H1 (cell line): ENCODE data around the gene FAM170B. TPM values are rescaled to one million over a fixed set of nuclear protein-coding genes. Genes with fewer than 3 reads are reported as not detected.
A peak's percentile ranks its signal among the peaks of the same experiment; 100 is the strongest.

Experiments
- CTCF ChIA-PET: fragments of 300-600 bp; sonication (Branson Sonifier 250); formaldehyde crosslinking; loops from one replicate; lab custom pipeline; 2021; ENCODE audit not compliant: partially characterized antibody; lab: Charles Lee
- POLR2A ChIA-PET: fragments of 300-600 bp; sonication (Branson Sonifier 250); formaldehyde crosslinking; loops from one replicate; lab custom pipeline; 2021; ENCODE audit warnings: inconsistent platforms; ENCODE audit not compliant: partially characterized antibody; lab: Charles Lee
- DNase-seq, 2 experiments: peaks; one replicate each; pipeline versions ENCODE4 v3.0.0 to v3.0.0-alpha.2; 2010 to 2022; ENCODE audit warnings: low spot score in 2 of 2, low read depth in 1 of 2, mixed read lengths in 1 of 2
- FAIRE-seq: peaks from 2 replicates; lab custom pipeline; 2011; peaks lifted over from hg19 to GRCh38; lab: Jason Lieb, UNC
- H2AFZ ChIP-seq: 2 replicates; pipeline ENCODE4 v1.8.1; 2012; ENCODE audit warnings: low read length, inconsistent platforms
- H2AK5ac ChIP-seq: 2 replicates; pipeline ENCODE4 v1.6.1; 2013; ENCODE audit warnings: low read depth, low read length
- H2BK120ac ChIP-seq: replicated peaks from 2 replicates; pipeline ENCODE3; 2013; ENCODE audit warnings: low read depth, low read length, inconsistent platforms
- H2BK12ac ChIP-seq: 2 replicates; pipeline ENCODE4 v1.6.1; 2013; ENCODE audit warnings: low read depth, low read length
- H2BK15ac ChIP-seq: 2 replicates; pipeline ENCODE4 v1.6.1; 2013; ENCODE audit warnings: low read length
- H2BK20ac ChIP-seq: 2 replicates; pipeline ENCODE4 v1.6.1; 2013; ENCODE audit warnings: low read length
- H2BK5ac ChIP-seq: 2 replicates; pipeline ENCODE4 v1.6.1; 2013; ENCODE audit warnings: low read depth, low read length
- H3K14ac ChIP-seq: 2 replicates; pipeline ENCODE4 v1.6.1; 2013; ENCODE audit warnings: inconsistent platforms; ENCODE audit not compliant: insufficient read length
- H3K18ac ChIP-seq: 2 replicates; pipeline ENCODE4 v1.6.1; 2013; ENCODE audit warnings: low read length; ENCODE audit errors: extremely low read depth
- H3K23ac ChIP-seq: 2 replicates; pipeline ENCODE4 v1.6.1; 2013; ENCODE audit warnings: inconsistent platforms; ENCODE audit not compliant: insufficient read length
- H3K23me2 ChIP-seq: 2 replicates; pipeline ENCODE4 v1.6.1; 2013; ENCODE audit warnings: low read depth, low read length
- H3K27ac ChIP-seq: 2 replicates; pipeline ENCODE4 v1.6.1; 2011; ENCODE audit warnings: low read depth, low read length, inconsistent platforms
- H3K27me3 ChIP-seq, 4 experiments: replicated peaks in 1 of 4; 1 replicate in 1 of 4; 2 replicates in 3 of 4; pipeline versions ENCODE4 v1.6.1 to v1.8.1; 2011 to 2013; ENCODE audit warnings: low read length in 3 of 4, mild to moderate bottlenecking in 3 of 4, inconsistent platforms in 2 of 4, mixed read lengths in 2 of 4, moderate library complexity in 1 of 4; ENCODE audit not compliant: control insufficient read depth in 3 of 4, insufficient read depth in 3 of 4; ENCODE audit errors: extremely low read depth in 1 of 4
- H3K36me3 ChIP-seq, 4 experiments: 2 replicates each; pipeline versions ENCODE4 v1.6.1 to v1.8.1; 2011 to 2013; ENCODE audit warnings: mild to moderate bottlenecking in 4 of 4, low read length in 3 of 4, moderate library complexity in 2 of 4, control low read depth in 1 of 4, inconsistent platforms in 1 of 4; ENCODE audit not compliant: insufficient read depth in 4 of 4, control insufficient read depth in 2 of 4
- H3K4ac ChIP-seq: replicated peaks from 2 replicates; pipeline ENCODE3; 2013; ENCODE audit warnings: low read length, low read depth, mixed read lengths, inconsistent platforms; ENCODE audit not compliant: insufficient read length
- H3K4me1 ChIP-seq, 4 experiments: replicated peaks in 1 of 4; 1 replicate in 1 of 4; 2 replicates in 3 of 4; pipeline versions ENCODE4 v1.6.1 to v1.8.1; 2011 to 2013; ENCODE audit warnings: low read length in 3 of 4, inconsistent platforms in 2 of 4, mixed read lengths in 1 of 4; ENCODE audit not compliant: insufficient read depth in 4 of 4, control insufficient read depth in 3 of 4
- H3K4me2 ChIP-seq, 2 experiments: 2 replicates each; pipeline versions ENCODE4 v1.6.1 to v1.8.1; 2011 to 2013; ENCODE audit warnings: low read depth in 2 of 2, low read length in 2 of 2, control low read depth in 1 of 2, inconsistent platforms in 1 of 2, mild to moderate bottlenecking in 1 of 2; ENCODE audit not compliant: insufficient read depth in 1 of 2
- H3K4me3 ChIP-seq, 4 experiments: fragments of 200-600, 300-600 bp in 1 of 4; sonication (generic), shearing (Covaris generic), sonication (Bioruptor Twin) in 1 of 4; 2 replicates each; pipeline versions ENCODE4 v1.5.1 to v1.8.1; 2011 to 2016; ENCODE audit warnings: low read length in 4 of 4, low read depth in 3 of 4, control low read depth in 2 of 4, inconsistent platforms in 2 of 4, mild to moderate bottlenecking in 2 of 4, mixed read lengths in 1 of 4, moderate library complexity in 1 of 4; ENCODE audit not compliant: insufficient read depth in 2 of 4; ENCODE audit errors: extremely low read depth in 1 of 4
- H3K56ac ChIP-seq: replicated peaks from 2 replicates; pipeline ENCODE3; 2013; ENCODE audit warnings: low read depth, mild to moderate bottlenecking, mixed read lengths, low read length, inconsistent platforms; ENCODE audit not compliant: insufficient read length
- H3K79me1 ChIP-seq: 2 replicates; pipeline ENCODE4 v1.6.1; 2013; ENCODE audit warnings: low read depth, low read length, control low read depth
- H3K79me2 ChIP-seq, 2 experiments: 2 replicates each; pipeline versions ENCODE4 v1.6.1 to v1.8.1; 2012 to 2013; ENCODE audit warnings: low read length in 2 of 2, mild to moderate bottlenecking in 2 of 2, inconsistent platforms in 1 of 2; ENCODE audit not compliant: insufficient read depth in 2 of 2, control insufficient read depth in 1 of 2
- H3K9ac ChIP-seq, 4 experiments: replicated peaks in 1 of 4; 1 replicate in 1 of 4; 2 replicates in 3 of 4; pipeline versions ENCODE4 v1.6.1 to v1.8.1; 2011 to 2013; ENCODE audit warnings: low read depth in 3 of 4, low read length in 3 of 4, control low read depth in 2 of 4, mild to moderate bottlenecking in 2 of 4, moderate library complexity in 2 of 4, inconsistent platforms in 1 of 4; ENCODE audit errors: extremely low read depth in 1 of 4
- H3K9me3 ChIP-seq, 2 experiments: 2 replicates each; pipeline versions ENCODE4 v1.6.1 to v1.8.1; 2012 to 2013; ENCODE audit warnings: mild to moderate bottlenecking in 2 of 2, moderate library complexity in 2 of 2, control low read depth in 1 of 2, inconsistent platforms in 1 of 2, low read depth in 1 of 2, low read length in 1 of 2, mixed read lengths in 1 of 2; ENCODE audit not compliant: insufficient read depth in 2 of 2
- H4K20me1 ChIP-seq, 2 experiments: replicated peaks in 1 of 2; 2 replicates each; pipeline versions ENCODE3 to v1.8.1; 2011 to 2013; ENCODE audit warnings: inconsistent platforms in 2 of 2, low read length in 2 of 2, mild to moderate bottlenecking in 1 of 2; ENCODE audit not compliant: insufficient read depth in 2 of 2, control insufficient read depth in 1 of 2
- H4K5ac ChIP-seq: 2 replicates; pipeline ENCODE4 v1.6.1; 2013; ENCODE audit warnings: low read length, low read depth, mixed read lengths, inconsistent platforms; ENCODE audit not compliant: insufficient read length
- H4K8ac ChIP-seq: 2 replicates; pipeline ENCODE4 v1.8.0; 2013; ENCODE audit warnings: mild to moderate bottlenecking, moderate library complexity, low read length, inconsistent platforms; ENCODE audit not compliant: insufficient read depth; ENCODE audit errors: extremely low read depth
- H4K91ac ChIP-seq: replicated peaks from 2 replicates; pipeline ENCODE3; 2013; ENCODE audit warnings: low read length, mixed read lengths, inconsistent platforms; ENCODE audit not compliant: insufficient read length
- FOSL1 ChIP-seq: IDR thresholded peaks from 2 replicates; pipeline ENCODE4 v1.6.1; 2011; ENCODE audit warnings: mild to moderate bottlenecking, low read depth, low read length, moderate library complexity; ENCODE audit not compliant: insufficient read depth
- GABPA ChIP-seq: IDR thresholded peaks from 2 replicates; pipeline ENCODE4 v1.6.1; 2011; ENCODE audit warnings: mild to moderate bottlenecking, low read length, moderate library complexity, borderline replicate concordance; ENCODE audit not compliant: insufficient read depth
- HDAC6 ChIP-seq: IDR thresholded peaks from one replicate; pipeline ENCODE4 v1.7.1; 2012; ENCODE audit warnings: low read depth, mild to moderate bottlenecking, inconsistent platforms, low read length, moderate library complexity
- JUND ChIP-seq: IDR thresholded peaks from 2 replicates; pipeline ENCODE4 v1.6.1; 2011; ENCODE audit warnings: mild to moderate bottlenecking, improper control_type of control experiment, low read length
- NANOG ChIP-seq: IDR thresholded peaks from 2 replicates; pipeline ENCODE4 v1.6.1; 2011; ENCODE audit warnings: low read length, low read depth, mild to moderate bottlenecking, inconsistent platforms; ENCODE audit not compliant: insufficient read depth, poor library complexity, severe bottlenecking
- PHF8 ChIP-seq: fragments of 200-600 bp; sonication (generic); conservative IDR thresholded peaks from 2 replicates; pipeline ENCODE4 v1.7.1; 2012; ENCODE audit warnings: low read depth, mild to moderate bottlenecking, inconsistent platforms, low read length, moderate library complexity
- POLR2AphosphoS5 ChIP-seq: IDR thresholded peaks from 2 replicates; pipeline ENCODE4 v1.6.1; 2011; ENCODE audit warnings: low read depth, low read length
- POU5F1 ChIP-seq: IDR thresholded peaks from 2 replicates; pipeline ENCODE4 v1.6.1; 2011; ENCODE audit warnings: low read depth, mild to moderate bottlenecking, low read length, moderate library complexity
- SP2 ChIP-seq: IDR thresholded peaks from 2 replicates; pipeline ENCODE4 v1.6.1; 2012; ENCODE audit warnings: mild to moderate bottlenecking, low read length, inconsistent platforms
- WGBS, 2 experiments: shearing (Covaris generic) in 1 of 2; methylation state at CpG; one replicate each; pipeline versions ENCODE4 v1.1.6 to v1.1.7; 2013 to 2015; ENCODE audit warnings: low lambda C conversion rate in 2 of 2, mixed read lengths in 2 of 2, inconsistent platforms in 1 of 2, low coverage in 1 of 2, missing lambda C conversion rate in 1 of 2; ENCODE audit not compliant: insufficient replicate concordance in 2 of 2, insufficient coverage in 1 of 2, insufficient read length in 1 of 2; ENCODE audit errors: extremely low coverage in 1 of 2, missing lambda C conversion rate in 1 of 2; 5-methylcytosine and 5-hydroxymethylcytosine counted together
- polyA plus RNA-seq, 7 experiments: library from polyadenylated mRNA; depleted of rRNA in 3 of 7; stranded (reverse) in 5 of 7; unstranded in 2 of 7; fragments of >200 nt in 5 of 7; fragments of 200-250 nt in 2 of 7; gene quantifications; 1 replicate in 5 of 7; 2 replicates in 1 of 7; 4 replicates in 1 of 7; pipeline versions ENCODE4 v1.2.1 to v1.2.3, GENCODE V29; 2011 to 2013; ENCODE audit warnings: missing spikeins in 2 of 7, mixed read lengths in 2 of 7
- total RNA-seq: library from RNA; stranded (reverse); fragmentation: NEBNext Ultra II Directional; extraction: Animal tissue kit (Norgen Biotek cat#: 25700); gene quantifications from 2 replicates; pipeline ENCODE4 v1.2.1, GENCODE V29; 2021

Gene FAM170B
- total and polyA plus RNA-seq, 2 of the 8 experiments (the other 6 are each of a cell fraction or from before 2014, with no cell fraction given) = not detected

DNA sequence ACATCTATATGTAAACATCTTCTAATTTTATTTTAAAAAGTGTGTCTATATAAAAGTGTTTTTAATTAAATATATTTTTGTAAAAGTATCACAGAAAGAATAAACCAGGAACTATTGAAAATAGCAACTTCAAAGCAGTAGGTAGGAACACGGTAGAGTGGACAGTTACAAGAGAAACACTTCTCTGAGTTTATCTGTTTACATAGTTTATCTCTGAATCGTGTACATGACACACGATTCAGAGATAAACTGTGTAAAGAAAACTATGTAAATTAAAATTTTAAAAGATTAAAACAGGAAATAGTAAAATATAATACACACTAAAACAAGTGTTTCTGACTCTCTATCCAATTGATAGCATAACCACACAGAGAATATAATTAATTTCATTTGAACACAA lies 25.1 kb upstream of the FAM170B start:
- Histone ChIP-seq H2BK5ac (no peak overlapping the region), H3K23me2 (no peaks in the 10 kb centered on the region), H4K5ac (no peak overlapping the region), H3K18ac (no peak overlapping the region), H3K27me3 (no peaks in the 10 kb centered on the region), H2AK5ac (no peak overlapping the region), H3K14ac (no peak overlapping the region), H3K56ac (no peak overlapping the region), H2BK12ac (no peak overlapping the region), H2BK15ac (no peak overlapping the region), H3K4ac (no peak overlapping the region), H4K20me1 (no peaks in the 10 kb centered on the region), H2BK120ac (no peak overlapping the region), H3K23ac (no peak overlapping the region), H3K4me2 (0 out of 4 replicates have a peak overlapping the region, but pooled peaks of 1 of the 2 experiments have one; percentile 16), H3K36me3 (no peaks in the 10 kb centered on the region), H3K9ac (no peak overlapping the region), H3K4me3 (no peak overlapping the region), H3K27ac (no peak overlapping the region), H3K9me3 (no peaks in the 10 kb centered on the region), H3K4me1 (peaks cover 0 to 2% (median under 1%) of the 10 kb centered on the region in 4 experiments; a peak in 2 of 7 replicates), H2BK20ac (no peak overlapping the region), H4K91ac (no peak overlapping the region), H3K79me1 (no peaks in the 10 kb centered on the region)
- WGBS, 2 experiments = 77% methylated on average over 3 of the region's 3 CpGs; no CpG with 5 or more reads in 1 of the 2 experiments
- POLR2A ChIA-PET = no interaction called here
- FAIRE-seq = no peak
- TF ChIP-seq NANOG (no peak), PHF8 (no peak), POU5F1 (no peak), JUND (no peak), GABPA (no peak), POLR2AphosphoS5 (no peak), FOSL1 (no peak), HDAC6 (no peak), SP2 (no peak)
- TF ChIP-seq, all 59 proteins: peak for 0
- Histone ChIP-seq H4K8ac (no peak overlapping the region), H3K79me2 (no peaks in the 10 kb centered on the region), H2AFZ (no peak overlapping the region)
- DNase-seq = no peak
- CTCF ChIA-PET = no interaction called here
